H1 (cell line): ENCODE data around the gene COL5A2. TPM values are rescaled to one million over a fixed set of nuclear protein-coding genes. Genes with fewer than 3 reads are reported as not detected.

Source experiments
- CHD7 ChIP-seq: fragments of 300-600 bp; sonication (generic); IDR thresholded peaks from 2 replicates; pipeline ENCODE4 v1.7.1; 2012; ENCODE audit warnings: low read length, moderate library complexity, mild to moderate bottlenecking, inconsistent platforms; ENCODE audit not compliant: insufficient replicate concordance
- EGR1 ChIP-seq: IDR thresholded peaks from 2 replicates; pipeline ENCODE4 v1.6.1; 2011; ENCODE audit warnings: low read depth, low read length, borderline replicate concordance
- JUND ChIP-seq: IDR thresholded peaks from 2 replicates; pipeline ENCODE4 v1.6.1; 2011; ENCODE audit warnings: mild to moderate bottlenecking, improper control_type of control experiment, low read length
- KDM4A ChIP-seq: IDR thresholded peaks from one replicate; pipeline ENCODE4 v1.7.1; 2012; ENCODE audit warnings: low read depth, mild to moderate bottlenecking, moderate library complexity, low read length, inconsistent platforms; ENCODE audit not compliant: severe bottlenecking
- MAX ChIP-seq: IDR thresholded peaks from 2 replicates; pipeline ENCODE4 v1.6.1; 2012; ENCODE audit warnings: inconsistent platforms
- NANOG ChIP-seq: IDR thresholded peaks from 2 replicates; pipeline ENCODE4 v1.6.1; 2011; ENCODE audit warnings: low read length, low read depth, mild to moderate bottlenecking, inconsistent platforms; ENCODE audit not compliant: insufficient read depth, poor library complexity, severe bottlenecking
- POLR2A ChIP-seq, 2 experiments: IDR thresholded peaks; 1 replicate in 1 of 2; 2 replicates in 1 of 2; pipeline ENCODE4 v1.6.1; 2011; ENCODE audit warnings: low read depth in 2 of 2, low read length in 2 of 2, mild to moderate bottlenecking in 2 of 2; ENCODE audit errors: control extremely low read depth in 1 of 2
- SIN3A ChIP-seq, 2 experiments: IDR thresholded peaks in 1 of 2; conservative IDR thresholded peaks in 1 of 2; 2 replicates each; pipeline ENCODE4 v1.6.1; 2011 to 2012; ENCODE audit warnings: low read length in 2 of 2, improper control_type of control experiment in 1 of 2, low read depth in 1 of 2, mild to moderate bottlenecking in 1 of 2
- TAF7 ChIP-seq: optimal IDR thresholded peaks from 2 replicates; pipeline ENCODE3; 2011; ENCODE audit warnings: low read depth, mild to moderate bottlenecking, inconsistent platforms, low read length, moderate library complexity, borderline replicate concordance
- USF2 ChIP-seq: IDR thresholded peaks from 2 replicates; pipeline ENCODE4 v1.6.1; 2011; ENCODE audit warnings: low read length, improper control_type of control experiment
- polyA plus RNA-seq, 7 experiments: library from polyadenylated mRNA; depleted of rRNA in 3 of 7; stranded (reverse) in 5 of 7; unstranded in 2 of 7; fragments of >200 nt in 5 of 7; fragments of 200-250 nt in 2 of 7; gene quantifications; 1 replicate in 5 of 7; 2 replicates in 1 of 7; 4 replicates in 1 of 7; pipeline versions ENCODE4 v1.2.1 to v1.2.3, GENCODE V29; 2011 to 2013; ENCODE audit warnings: missing spikeins in 2 of 7, mixed read lengths in 2 of 7
- total RNA-seq: library from RNA; stranded (reverse); fragmentation: NEBNext Ultra II Directional; extraction: Animal tissue kit (Norgen Biotek cat#: 25700); gene quantifications from 2 replicates; pipeline ENCODE4 v1.2.1, GENCODE V29; 2021

The COL5A2 gene
- total and polyA plus RNA-seq, 2 of the 8 experiments (the other 6 are each of a cell fraction or from before 2014, with no cell fraction given), result 4.7 to 24.2 TPM

- TF ChIP-seq CHD7 (no peak), MAX (no peak), KDM4A (no peak), POLR2A (IDR thresholded peaks at IDR 0.05; ENCODE audit: control extremely low read depth in 1 of 2, low read depth in 2 of 2, low read length in 2 of 2) (no peak), JUND (no peak), NANOG (no peak), USF2 (no peak), EGR1 (no peak), TAF7 (no peak), SIN3A (conservative IDR thresholded peaks at IDR 0.05 in 1 of 2, IDR thresholded peaks at IDR 0.05 in 1 of 2; ENCODE audit: low read depth in 1 of 2, low read length in 2 of 2) (no peak)
Measured at GRCh38 chr2:189124175-189124574, 55.4 kb downstream of the COL5A2 start (continued).
